GM04504 (cell line): ENCODE results near the gene SLC5A3.

ENCODE experiments used
- DNase-seq: peaks from one replicate; pipeline ENCODE4 v3.0.0-alpha.2; 2012; ENCODE audit warnings: low read depth

Gene SLC5A3

DNA sequence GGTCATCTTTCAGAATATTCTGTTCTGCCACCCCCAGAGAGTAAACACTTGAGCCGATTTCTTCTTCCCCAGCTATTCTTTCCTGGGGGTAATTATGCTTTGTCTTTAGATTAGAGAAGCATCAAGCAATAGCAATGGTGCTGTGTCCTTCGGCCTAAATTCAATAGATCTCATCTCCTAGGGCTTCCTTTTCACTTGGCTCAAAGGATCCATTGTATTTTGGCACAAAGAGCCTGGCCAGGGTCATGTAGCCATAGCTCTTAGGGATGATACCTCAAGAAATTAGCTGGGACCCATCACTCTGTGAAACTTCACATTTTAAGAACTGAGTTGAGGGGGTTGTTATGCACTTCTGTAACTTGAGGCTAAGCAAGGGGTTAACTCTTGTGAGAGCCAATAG, 27.0 kb downstream of the SLC5A3 start:
- DNase-seq: no peak

DNA sequence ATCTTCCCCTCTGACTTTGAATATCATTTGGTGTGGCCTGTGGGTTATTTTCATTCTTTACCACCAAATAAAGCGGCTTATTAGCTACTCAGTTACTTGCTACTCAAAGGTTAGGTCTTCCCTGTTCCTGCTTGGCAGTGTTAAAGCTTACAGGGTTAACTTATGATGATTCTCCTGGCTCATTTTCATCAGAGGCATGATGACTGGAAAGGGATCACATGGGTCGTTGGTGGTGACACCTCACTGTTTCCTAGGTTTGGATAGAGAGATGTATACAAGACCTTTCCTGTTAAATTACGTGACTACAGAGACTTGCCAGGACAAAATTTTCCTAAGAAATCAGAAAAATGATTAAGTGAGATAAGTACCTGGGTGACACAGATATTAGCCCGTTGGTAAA, 27.4 kb downstream of the SLC5A3 start:
- no peak for DNase-seq

DNA sequence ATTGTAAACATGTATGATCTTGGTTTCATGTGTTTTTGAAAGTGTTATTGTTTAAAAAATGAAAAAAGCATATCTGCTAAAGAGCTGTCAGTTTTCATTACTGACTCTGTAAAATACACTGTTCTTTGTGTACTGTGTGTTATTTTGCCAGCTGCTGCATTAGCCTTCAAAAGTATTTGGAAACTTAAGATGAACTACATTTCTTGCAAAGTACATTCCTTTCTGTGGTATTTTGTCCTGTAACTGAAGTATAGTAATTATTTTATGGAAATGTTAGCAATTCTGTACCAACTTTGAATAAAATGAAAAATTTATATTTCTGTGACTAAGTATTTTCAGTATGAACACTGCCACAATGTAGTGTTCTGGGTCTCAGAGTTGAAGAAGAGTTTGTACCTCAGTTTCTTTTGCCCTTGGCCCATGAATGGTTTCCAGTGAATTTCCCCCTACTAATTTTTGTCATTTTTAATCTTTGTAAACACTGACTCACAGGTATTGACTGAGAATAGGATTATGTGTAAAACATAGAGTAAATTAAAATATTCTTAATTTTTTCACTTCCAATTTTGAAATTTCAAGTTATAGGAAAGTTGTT, 32.7 kb downstream of the SLC5A3 start:
- no peak for DNase-seq

DNA sequence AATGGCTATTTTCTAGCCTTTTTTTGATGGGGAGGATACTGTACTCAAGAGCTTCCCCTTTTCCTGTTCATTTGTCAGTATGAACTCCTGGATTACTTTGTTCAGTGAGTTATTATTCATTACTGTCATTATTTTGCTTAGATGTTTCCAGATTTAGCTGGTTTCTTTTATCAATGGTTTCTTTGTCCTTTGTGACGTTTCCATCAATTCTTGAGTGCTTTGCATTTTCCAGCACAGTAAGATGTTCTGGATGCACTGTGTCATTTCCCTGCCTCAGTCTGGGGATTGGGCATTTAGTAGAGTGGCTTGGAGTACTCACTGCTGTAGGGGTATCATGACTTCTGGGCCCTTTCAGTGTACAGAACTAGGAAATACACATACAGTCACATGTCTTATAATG, 34.2 kb downstream of the SLC5A3 start:
- DNase-seq: no peak

DNA sequence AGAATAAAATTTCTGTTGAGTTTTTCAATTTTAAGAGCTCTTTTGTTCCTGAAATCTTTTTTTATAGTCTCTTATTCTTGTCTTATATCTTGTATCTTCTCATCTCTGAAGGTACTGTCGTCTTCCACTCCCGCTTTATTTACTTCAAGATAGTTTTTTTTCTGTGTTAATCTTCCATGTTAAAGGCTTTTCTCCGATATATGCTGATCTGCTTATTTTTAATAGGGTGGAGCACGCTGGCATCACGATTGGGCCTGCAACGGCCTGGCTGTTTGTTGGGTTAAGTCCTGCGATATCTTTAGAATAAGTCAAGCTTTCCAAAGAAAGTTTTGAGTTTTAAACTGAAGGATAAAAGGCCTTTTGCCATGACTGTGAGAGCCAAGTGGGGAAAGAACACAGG, 35.7 kb downstream of the SLC5A3 start:
- DNase-seq: no peak

DNA sequence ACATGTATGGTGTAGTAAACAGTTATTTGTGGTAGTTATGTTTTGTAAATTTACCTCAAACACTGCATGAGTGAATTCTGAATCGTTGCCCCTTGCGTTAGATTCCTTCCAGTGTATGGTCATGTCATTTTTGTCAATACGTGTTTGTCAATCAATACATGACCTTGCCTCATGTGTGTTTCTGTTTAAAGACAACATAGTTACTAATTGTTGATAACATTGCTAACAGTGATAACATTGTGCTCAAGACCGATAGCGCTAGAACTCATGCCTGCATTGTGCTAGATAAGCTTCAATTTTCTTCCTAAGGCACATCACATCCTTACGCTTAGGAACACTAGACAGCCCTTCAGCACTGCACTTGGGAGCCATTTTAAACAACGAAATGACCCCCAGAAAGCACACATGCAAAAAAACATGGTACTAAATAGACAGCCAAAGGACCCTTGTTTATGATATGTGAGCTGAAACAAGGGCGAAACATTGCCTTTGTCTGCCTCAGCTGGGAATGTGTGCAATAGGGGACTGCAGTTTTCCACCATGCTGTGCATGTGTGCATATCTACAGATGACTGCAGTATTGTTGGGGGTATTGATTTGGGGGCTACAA, 37.3 kb downstream of the SLC5A3 start:
- DNase-seq: no peak

DNA sequence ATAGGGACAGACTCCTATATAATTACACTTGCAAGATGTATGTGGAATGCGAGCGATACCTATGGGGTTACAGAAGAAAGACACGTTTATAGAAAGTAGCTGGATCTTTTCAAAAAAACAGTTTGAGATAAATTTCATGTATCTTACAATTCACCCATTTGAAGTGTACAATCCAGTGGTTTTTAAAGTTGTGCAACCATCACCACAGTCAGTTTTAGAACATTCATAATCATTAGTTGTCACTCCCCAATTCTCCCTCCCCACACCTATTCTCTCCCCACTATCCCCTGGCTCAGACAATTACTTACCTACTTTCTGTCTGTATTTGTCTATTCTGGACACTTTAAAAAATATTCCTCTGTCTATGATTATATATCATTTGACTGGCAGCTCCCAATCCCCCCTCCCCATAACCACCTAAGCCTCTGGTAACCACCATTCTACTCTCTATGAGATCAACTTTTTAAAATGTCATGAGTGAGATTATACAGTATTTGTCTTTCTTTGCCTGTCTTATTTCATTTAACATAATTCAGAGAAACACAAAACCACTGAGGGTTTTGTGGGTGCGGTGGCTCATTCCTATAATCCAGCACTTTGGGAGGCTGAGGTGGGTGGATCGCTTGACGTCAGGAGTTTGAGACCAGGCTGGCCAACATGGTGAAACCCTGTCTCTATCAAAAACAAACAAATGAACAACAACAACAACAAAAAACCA, 39.1 kb downstream of the SLC5A3 start:
- DNase-seq: no peak

DNA sequence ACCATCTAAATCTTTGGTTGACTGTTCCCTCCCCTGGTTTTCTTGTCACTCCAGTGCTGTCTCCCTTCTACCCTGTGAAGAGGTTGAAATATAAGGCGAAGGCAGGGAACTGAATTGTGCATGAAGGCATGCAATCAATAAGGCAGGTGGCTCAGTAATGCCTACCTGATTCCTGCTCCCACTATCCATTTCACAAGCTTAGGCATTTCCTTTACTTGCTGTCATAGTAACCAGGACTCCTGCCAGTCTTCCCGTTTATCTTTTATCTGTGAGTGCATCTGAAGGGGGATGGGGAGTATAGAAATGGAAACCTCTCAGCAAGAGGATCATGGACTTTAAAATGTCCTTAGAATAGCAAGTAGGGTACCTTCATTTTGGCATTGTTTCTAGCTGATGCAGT, 40.5 kb downstream of the SLC5A3 start:
- DNase-seq: no peak

DNA sequence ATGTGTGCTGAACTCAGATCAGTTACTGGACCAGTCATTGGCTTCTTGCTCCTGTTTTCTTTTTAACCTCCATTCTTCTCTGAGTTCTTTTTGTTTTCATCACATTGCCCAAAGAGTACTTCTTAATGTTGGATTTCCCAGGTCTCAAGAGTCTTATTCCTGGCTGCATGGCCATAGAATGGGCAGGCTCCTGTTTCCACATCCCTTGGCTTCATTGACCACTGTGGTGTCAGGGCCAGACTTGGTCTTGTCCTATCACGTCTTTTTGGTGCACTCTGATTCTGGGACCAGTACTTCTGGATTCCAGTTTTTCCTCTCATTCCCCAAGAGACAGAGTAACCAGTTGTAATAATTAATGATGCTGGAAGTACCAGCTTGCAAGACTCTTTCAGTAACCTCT, 41.8 kb downstream of the SLC5A3 start:
- DNase-seq: no peak

DNA sequence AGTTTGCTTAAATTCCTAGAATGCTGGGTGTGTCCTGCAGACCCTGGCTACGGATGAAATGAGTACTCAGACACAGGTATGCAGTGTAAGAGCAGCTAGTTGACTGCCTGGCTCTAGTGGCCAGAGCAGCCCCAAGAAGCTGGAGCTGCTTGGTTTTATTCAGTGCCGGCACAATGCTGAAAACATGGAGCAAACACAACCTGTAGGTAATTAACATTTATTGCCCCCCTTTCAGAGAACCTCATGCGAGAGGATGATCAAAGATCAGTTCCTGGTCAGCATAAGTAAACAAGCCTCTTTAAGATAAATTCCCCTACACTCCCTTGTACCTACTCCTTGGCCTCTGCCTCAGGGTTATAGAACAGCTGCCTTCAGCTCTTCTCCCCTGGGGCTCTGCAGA, 43.2 kb downstream of the SLC5A3 start:
- no peak for DNase-seq

DNA sequence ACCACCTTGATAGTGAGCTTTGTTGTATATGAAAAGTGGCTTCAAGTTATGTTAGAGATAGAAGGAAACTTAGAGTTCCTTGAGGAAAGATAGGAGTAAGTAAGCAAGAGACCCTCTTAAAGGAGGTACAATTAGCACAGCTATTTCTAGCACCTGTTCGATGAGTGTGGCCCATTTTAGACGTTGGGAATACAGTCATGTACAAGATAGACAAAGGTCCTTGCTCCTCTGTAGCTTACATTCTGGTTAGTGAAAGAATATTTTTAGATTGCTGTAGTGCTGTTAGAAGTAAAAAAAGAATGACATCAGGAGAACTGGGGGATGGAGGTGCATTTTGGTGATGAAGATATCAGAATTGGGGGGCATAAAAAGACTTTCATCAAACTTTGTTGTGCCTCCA, 47.5 kb downstream of the SLC5A3 start:
- DNase-seq: no peak

DNA sequence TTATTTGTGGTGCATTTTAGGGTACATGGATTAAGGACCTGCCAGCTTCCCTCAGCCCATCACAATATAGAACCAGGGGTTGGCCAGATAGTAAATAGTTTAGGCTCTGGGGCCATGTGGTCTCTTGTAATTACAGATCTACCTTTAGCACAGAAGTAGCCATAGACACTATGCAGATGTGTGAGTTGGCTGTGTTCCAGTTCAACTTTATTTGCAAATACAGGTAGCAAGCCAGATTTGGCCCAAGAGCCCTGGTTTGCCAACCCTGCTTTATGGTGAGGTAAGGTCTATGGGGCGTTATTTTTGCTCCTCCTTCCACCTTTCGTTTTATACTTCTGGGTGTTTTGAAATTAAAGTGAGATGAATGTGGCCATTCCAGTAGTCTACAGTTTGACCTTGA, 48.7 kb downstream of the SLC5A3 start:
- no peak for DNase-seq
